Frontal cortex (tissue), 4 donors: ENCODE data around the gene CAPN9. TPM values are rescaled to one million over a fixed set of nuclear protein-coding genes. Genes with fewer than 3 reads are reported as not detected.
A peak's percentile ranks its signal among the peaks of the same experiment; 100 is the strongest.

Experiments
- DNase-seq, 2 donors: peaks; one replicate each; pipeline ENCODE4 v3.0.0; 2012; ENCODE audit warnings: low spot score in 2 of 2
- FAIRE-seq: peaks from 2 replicates; lab custom pipeline; 2012; peaks lifted over from hg19 to GRCh38; lab: Jason Lieb, UNC
- total RNA-seq: library from RNA; depleted of rRNA; stranded (reverse); fragments of >200 nt; gene quantifications from one replicate; pipeline ENCODE4 v1.2.3, GENCODE V29; 2014
- donor health status: control.
- donor health status: control.
- donor health status: control.

CAPN9 gene
- total RNA-seq, 1 donor from 2014 or later: under 0.01 TPM

- FAIRE-seq (no peak), DNase-seq (no peak)
Observed at GRCh38 chr1:230739564-230740290, 7.5 kb upstream of the CAPN9 start.

DNA sequence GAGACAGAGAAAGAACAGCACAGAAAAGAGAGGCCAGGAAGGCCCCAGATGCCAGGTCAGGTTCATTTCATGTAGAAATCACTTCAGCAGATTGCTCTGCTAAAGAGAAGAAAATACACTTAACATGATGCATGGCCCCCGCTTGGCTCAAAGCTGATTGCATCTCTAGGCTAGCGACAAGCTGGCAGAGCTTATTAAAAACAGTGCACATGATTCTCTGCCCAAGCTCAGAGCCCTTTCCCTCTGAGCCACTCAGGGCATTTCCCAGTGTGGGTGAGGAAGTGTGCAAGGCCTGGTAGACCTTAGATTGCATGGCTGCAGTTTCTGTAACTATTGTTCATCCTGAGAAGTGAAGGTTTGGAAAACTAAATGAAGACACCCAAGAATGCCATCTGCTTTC, 3.3 kb upstream of the CAPN9 start:
- DNase-seq (no peak), FAIRE-seq (no peak)

- no peak for DNase-seq
- FAIRE-seq: no peak
Observed at GRCh38 chr1:230744382-230744781, 2.8 kb upstream of the CAPN9 start.

DNA sequence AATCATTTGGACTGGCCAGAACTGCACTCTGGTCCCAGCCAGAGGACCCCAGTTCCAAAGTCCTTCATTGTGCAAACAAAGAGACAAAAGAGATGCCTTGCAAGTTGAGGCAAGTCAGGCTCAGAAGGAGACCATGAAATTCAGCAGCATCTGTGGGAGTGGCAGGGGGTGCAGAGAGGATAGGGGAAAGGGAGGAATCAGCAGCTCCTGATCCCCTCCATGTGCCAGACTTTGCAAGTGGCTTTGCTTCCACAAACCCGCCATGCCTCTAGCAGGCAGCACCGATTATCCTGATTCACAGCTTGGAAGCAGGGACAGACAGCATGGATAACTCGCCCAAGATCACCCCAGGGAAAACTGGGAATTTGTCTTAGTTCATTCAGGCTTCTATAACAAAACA, 2.1 kb upstream of the CAPN9 start:
- no peak for DNase-seq
- no peak for FAIRE-seq

DNA sequence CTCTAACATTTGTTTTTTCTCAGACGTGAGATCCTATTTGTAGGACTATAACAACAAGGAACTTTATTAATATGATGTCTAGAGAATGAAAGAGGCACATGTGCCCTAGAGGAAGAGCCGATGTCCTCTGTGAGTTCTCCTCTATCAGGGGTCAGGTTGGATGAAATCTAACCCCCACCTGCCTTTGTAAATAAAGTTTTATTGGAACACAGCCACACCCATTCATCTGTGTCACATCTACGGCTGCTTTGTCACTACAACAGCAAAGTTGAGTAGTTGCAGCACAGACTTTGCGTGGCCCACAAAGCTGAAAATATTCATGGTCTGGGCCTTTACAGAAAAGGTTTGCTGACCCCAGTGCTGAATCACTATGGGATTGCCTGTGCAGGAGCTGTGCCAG, 571 bp upstream of the CAPN9 start:
- FAIRE-seq (no peak), DNase-seq (no peak)

DNA sequence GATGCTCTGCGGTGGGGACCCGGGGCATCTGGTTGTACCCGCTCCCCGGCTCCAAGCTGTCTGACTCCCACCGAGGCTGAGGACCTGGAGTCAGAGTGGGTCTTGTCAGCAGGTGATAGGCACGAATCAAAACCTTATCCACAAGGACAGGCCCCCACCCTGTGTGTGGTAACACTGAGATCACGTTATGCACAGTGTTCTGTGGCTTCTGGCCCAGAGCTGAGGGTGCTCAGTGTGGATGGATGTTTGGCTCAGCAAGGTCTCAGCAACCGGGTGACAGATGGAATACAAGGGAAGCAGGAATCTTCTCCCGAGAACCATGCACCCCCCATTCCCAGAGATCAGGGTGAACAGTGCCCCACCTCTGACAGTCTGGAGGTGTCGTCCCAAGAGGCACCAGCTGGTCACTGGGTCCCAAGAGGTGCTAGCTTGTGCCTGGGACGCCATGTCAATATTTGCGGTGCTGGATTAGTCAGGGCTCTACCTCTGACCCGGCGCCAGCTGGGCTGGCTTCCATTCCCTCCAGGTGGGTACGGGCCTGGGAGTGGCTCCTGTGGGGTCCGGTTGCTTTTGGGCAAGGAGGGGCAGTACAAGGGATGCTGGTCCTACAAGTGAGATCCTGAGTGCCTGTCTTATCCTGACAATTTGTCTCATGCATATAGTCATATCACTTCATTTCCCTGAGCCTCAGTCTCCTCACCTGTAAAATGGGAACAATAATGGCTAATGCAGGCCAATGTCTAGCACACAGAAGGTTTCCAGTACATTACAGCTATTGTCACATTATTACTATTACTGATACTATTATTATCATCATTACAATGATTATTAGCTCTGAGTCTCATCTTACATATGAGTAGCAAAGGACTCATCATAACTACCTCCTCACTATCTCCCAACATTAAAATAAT, 957 bp downstream of the CAPN9 start:
- no peak for FAIRE-seq
- no peak for DNase-seq

- FAIRE-seq: no peak
Observed at GRCh38 chr1:230749150-230749549, 2.0 kb downstream of the CAPN9 start.

GRCh38 chr1:230749635-230750034, 2.4 kb downstream of the CAPN9 start:
- FAIRE-seq (no peak), DNase-seq (no peak)

More at GRCh38 chr1:230749150-230749549, 2.0 kb downstream of the CAPN9 start:
- no peak for DNase-seq

DNA sequence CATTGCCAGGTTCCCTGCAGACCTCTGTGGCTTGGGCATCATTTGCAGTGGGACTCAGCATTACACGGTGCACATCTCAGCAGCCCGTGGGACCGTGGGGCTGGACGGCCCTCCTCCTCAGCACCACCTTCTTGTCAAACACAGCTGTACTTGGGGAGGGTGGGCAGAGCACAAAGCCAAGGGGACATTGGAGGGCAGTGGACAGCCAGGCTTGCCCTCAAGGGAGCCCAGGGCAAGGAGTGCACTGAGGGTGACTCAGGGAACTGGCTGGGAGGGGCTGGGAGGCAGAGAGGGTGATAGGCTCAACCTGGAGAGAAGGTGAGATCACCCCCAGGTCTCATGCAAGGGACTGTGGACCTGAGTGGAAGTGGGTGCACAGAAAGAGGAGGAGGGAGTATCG, 3.4 kb downstream of the CAPN9 start:
- no peak for FAIRE-seq
- DNase-seq: no peak

DNA sequence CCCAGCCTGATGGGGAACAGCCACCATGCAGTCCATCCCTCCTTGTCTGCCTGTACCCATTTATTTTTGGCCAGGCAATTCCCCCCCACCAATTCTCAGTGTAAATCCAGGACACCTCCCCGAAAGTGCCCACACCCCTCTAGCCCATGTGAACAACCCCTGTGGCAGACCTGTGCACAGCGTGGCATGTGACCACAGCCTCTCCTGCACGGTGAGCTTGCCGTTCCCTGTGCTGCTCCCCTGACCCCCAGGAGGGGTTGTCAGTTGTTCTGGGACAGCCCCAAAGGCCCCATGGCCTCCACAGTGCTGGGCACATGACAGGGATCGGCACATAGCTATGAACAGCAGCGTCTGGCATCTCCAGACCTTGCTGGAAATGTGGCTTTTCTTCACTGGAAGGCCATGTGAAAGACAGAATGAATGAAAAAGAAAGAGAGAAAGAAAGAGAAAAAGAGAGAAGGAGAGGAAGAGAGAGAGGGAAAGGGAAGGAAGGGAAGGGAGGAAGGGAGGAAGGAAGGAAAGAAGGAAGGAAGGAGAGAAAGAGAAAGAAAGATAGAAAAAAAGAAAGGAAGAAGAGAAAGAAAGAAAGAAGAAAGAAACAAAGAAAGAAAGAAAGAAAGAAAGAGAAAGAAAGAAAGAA, 3.9 kb downstream of the CAPN9 start:
- no peak for FAIRE-seq
- DNase-seq: no peak

GRCh38 chr1:230752407-230752806, 5.2 kb downstream of the CAPN9 start:
- DNase-seq: peak; percentile 57 to 63
- no peak for FAIRE-seq

DNA sequence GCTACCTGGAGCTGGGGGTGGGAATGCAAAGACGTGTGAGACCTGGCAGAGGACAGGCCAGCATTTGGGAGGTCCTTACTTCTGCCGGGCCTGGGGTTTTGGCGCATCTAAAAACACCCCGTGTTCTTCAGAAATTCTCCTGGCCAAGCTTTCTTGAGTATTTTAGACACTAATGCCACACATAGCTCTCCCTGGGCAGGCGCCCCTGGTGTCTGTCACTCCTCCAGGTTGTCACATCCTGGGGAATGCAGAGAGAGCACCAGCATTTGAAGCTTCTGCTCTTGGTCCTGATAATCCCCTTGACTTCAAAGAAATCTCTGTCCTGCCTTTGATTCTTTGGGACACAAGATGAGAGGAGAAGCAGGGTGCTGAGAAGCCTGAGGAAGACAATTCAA, 6.0 kb downstream of the CAPN9 start:
- peak in 1 of 2 donors; percentile 24 for DNase-seq
- FAIRE-seq: no peak

DNA sequence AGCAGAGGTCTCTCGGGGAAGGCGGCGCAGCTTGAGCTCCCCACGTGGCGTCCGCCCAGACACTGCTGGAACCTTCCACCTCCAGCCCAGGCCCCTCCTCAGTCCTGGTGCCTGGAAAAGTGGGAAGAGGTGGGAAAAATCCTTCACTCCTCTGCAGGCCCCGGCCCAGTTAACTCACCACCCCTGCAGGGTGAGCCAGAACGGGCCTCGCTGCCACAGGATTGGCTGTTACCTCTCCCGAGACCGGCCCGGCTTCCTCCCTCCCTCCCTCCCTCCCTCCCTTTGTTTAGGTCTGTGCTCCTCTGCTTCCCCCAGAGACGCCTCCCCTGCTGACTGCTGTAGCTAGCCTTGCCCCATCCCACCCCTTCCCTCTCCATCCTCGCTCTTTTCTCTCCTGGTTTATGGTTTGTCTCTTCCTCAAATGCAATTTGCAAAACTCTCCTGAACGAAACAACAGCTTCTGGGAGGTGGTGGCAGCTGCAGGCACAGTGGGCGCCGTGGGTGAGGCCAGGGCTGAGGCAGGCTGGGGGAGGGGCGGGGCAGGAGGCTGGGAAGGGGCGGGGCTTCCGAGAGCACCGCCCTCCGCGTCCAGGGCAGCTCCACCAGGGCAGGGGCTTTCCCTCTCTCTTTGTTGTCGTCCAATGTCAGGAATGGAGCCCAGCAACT, 6.5 kb downstream of the CAPN9 start:
- DNase-seq (peak; percentile 33 to 44), FAIRE-seq (no peak)

GRCh38 chr1:230754796-230755195, 7.6 kb downstream of the CAPN9 start:
- no peak for FAIRE-seq
- DNase-seq: no peak

DNA sequence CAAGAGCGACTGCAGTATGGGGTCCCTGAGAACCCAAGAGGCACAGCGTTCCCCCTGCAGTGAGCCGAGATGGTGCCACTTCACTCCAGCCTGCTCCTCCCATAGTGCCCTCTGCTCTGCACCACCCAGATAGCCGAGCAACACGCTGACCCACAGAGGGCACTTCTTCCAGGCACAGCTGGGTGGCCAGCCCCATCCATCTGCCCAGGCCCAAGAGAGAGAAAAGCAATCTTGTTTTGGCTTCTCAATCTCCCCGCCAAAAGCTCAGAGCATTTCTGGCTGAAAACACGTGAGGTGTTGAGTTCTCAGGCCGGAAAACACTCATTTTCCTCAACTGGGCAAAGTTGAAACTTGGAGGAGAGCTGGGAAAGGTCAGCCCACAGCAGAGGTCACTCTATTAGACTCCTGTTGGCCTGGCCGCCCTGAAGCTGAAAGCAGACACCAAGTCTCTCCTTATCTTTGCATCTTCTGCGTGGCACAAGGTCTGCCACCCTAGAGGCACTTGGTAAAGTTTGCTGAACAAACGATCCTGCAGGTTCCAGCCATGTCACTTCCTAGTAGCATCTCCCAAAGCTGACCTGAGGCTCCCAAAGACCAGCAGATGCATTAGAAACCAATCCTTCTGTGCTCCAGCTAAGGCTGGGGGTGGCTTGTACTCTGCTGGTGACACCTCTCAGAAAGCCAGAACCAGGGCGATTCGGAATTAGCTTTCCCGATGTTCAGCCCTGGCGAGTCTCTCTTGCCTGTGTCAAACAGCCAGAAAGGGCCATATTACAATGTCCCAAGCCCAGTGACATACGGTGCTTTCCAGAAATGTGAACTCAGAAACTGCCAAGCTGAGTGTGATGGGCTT, 10.9 kb downstream of the CAPN9 start:
- DNase-seq (no peak), FAIRE-seq (no peak)

GRCh38 chr1:230758709-230759368, 11.7 kb downstream of the CAPN9 start:
- DNase-seq: no peak
- no peak for FAIRE-seq

- FAIRE-seq: no peak
Observed at GRCh38 chr1:230759369-230760065, 12.3 kb downstream of the CAPN9 start.

DNA sequence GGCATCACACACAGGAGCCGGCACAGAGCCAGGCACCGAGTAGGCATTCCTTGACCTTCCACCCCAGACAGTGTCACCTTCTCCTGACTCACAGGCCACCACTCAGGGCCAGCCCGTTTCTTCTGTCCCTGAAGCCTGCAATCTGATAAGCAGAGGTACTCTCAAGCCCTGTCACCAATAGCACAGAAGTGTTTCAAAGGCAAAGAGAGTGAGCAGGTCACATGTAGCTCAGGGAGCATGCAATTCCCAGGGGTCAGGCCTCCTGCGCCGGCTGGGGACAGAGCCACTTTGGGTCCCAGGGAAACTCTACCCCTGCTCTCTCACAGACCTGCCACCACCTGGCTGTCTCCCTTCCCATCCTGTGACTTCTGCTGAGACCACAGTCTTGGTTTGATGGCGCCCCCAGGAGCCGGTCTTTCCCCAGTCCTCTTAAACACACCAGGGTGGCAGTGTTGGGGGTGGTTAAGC, 13.2 kb downstream of the CAPN9 start:
- no peak for FAIRE-seq

More at GRCh38 chr1:230759369-230760065, 12.3 kb downstream of the CAPN9 start:
- no peak for DNase-seq

More for the DNA sequence above, 13.2 kb downstream of the CAPN9 start:
- no peak for DNase-seq
